ENCODE data around the gene NDNF. TPM values are rescaled to one million over a fixed set of nuclear protein-coding genes. Genes with fewer than 3 reads are reported as not detected.

The NDNF gene
- total RNA-seq, 1 donor from 2014 or later = 25.4 TPM

- peaks cover 7% of the 10 kb centered on the region for H3K4me1 Mint-ChIP-seq
- H3K36me3 Mint-ChIP-seq (ENCODE audit: low read depth) = peaks cover 3% of the 10 kb centered on the region
- H3K9me3 Mint-ChIP-seq = peaks cover 4% of the 10 kb centered on the region
- no peak for DNase-seq (ENCODE audit: low read depth, low spot score)
- no peaks in the 10 kb centered on the region for H3K27me3 Mint-ChIP-seq (ENCODE audit: low read depth)
- no peak overlapping the region for H3K4me3 Mint-ChIP-seq
- no peak for TF ChIP-seq CTCF (conservative IDR thresholded peaks at IDR 0.05)
- no peak overlapping the region for H3K27ac Mint-ChIP-seq (ENCODE audit: unreplicated experiment)
These were observed 80.5 kb downstream of the NDNF start for GRCh38 chr4:120991885-120992284.

GRCh38 chr4:120990246-120990645, 82.1 kb downstream of the NDNF start:
- Mint-ChIP-seq H3K4me3 (no peak overlapping the region), H3K4me1 (peaks cover 7% of the 10 kb centered on the region), H3K9me3 (peaks cover 8% of the 10 kb centered on the region), H3K27ac (ENCODE audit: unreplicated experiment) (no peak overlapping the region), H3K27me3 (ENCODE audit: low read depth) (no peaks in the 10 kb centered on the region), H3K36me3 (ENCODE audit: low read depth) (peaks cover 11% of the 10 kb centered on the region)
- DNase-seq (ENCODE audit: low read depth, low spot score) = no peak
- no peak for TF ChIP-seq CTCF (conservative IDR thresholded peaks at IDR 0.05)

Other genes with a start within 250 kb of the NDNF start
- 18.1 and 21.9 TPM in 2 replicates for gene PRDM5, start 149.8 kb downstream of the NDNF start, total RNA-seq
- not detected in 2 replicates for gene TNIP3, start 91.8 kb upstream of the NDNF start, total RNA-seq